GM23338 (cell line): ENCODE measurements around the gene RBBP8.

Experiments
- CREB1 ChIP-seq: fragments of 250-450 bp; sonication (Bioruptor Pico); IDR thresholded peaks from 2 replicates; pipeline ENCODE4 v1.5.0; 2020; ENCODE audit warnings: low read depth, mild to moderate bottlenecking, moderate library complexity
- CTCF ChIP-seq, 2 experiments: fragments of 200-600 bp in 1 of 2; sonication (generic) in 1 of 2; conservative IDR thresholded peaks; 2 replicates each; pipeline versions ENCODE4 v1.5.1 to v1.6.1; 2016 to 2017; ENCODE audit warnings: antibody characterized with exemption in 2 of 2, low read depth in 2 of 2, mild to moderate bottlenecking in 2 of 2, moderate library complexity in 1 of 2
- ETS1 ChIP-seq: IDR thresholded peaks from 2 replicates; pipeline ENCODE4 v1.6.1; 2016; ENCODE audit warnings: antibody characterized with exemption
- EZH2 ChIP-seq: fragments of 200-600 bp; sonication (generic); IDR thresholded peaks from one replicate; pipeline ENCODE4 v1.8.0; 2017; ENCODE audit warnings: antibody characterized with exemption, mild to moderate bottlenecking, low read depth; ENCODE audit not compliant: unreplicated experiment
- EZH2phosphoT487 ChIP-seq: fragments of 200-600 bp; sonication (generic); IDR thresholded peaks from one replicate; pipeline ENCODE4 v1.8.1; 2018; ENCODE audit warnings: antibody characterized with exemption; ENCODE audit not compliant: unreplicated experiment
- JUNB ChIP-seq: IDR thresholded peaks from one replicate; pipeline ENCODE4 v1.6.1; 2016; ENCODE audit warnings: antibody characterized with exemption; ENCODE audit not compliant: unreplicated experiment
- NANOG ChIP-seq: IDR thresholded peaks from 2 replicates; pipeline ENCODE4 v1.6.1; 2016; ENCODE audit warnings: antibody characterized with exemption, borderline replicate concordance
- POLR2AphosphoS5 ChIP-seq: IDR thresholded peaks from 2 replicates; pipeline ENCODE4 v1.6.1; 2016; ENCODE audit warnings: antibody characterized with exemption, low read depth
- REST ChIP-seq: IDR thresholded peaks from one replicate; pipeline ENCODE4 v1.6.1; 2018; ENCODE audit warnings: antibody characterized with exemption; ENCODE audit not compliant: unreplicated experiment
- STAT1 ChIP-seq: IDR thresholded peaks from one replicate; pipeline ENCODE4 v1.6.1; 2016; ENCODE audit warnings: antibody characterized with exemption; ENCODE audit not compliant: unreplicated experiment
- ZNF114 ChIP-seq: fragments of 250-450 bp; sonication (Bioruptor Pico); IDR thresholded peaks from 2 replicates; pipeline ENCODE4 v1.5.0; 2020; ENCODE audit warnings: mild to moderate bottlenecking, moderate library complexity
- ZNF331 ChIP-seq: fragments of 250-450 bp; sonication (Bioruptor Pico); IDR thresholded peaks from 2 replicates; pipeline ENCODE4 v1.5.0; 2020; ENCODE audit warnings: low read depth, mild to moderate bottlenecking, moderate library complexity
- ZNF462 ChIP-seq: fragments of 250-450 bp; sonication (Bioruptor Pico); IDR thresholded peaks from 2 replicates; pipeline ENCODE4 v1.5.0; 2020; ENCODE audit warnings: mild to moderate bottlenecking, moderate library complexity

- no peak for TF ChIP-seq EZH2
- no peak for TF ChIP-seq CTCF (conservative IDR thresholded peaks at IDR 0.05; ENCODE audit: low read depth in 2 of 2)
- no peak for TF ChIP-seq POLR2AphosphoS5
- TF ChIP-seq REST, result no peak
- TF ChIP-seq STAT1, result no peak
- no peak for TF ChIP-seq ZNF114 (CRISPR knock-in tag)
- TF ChIP-seq EZH2phosphoT487, result no peak
- TF ChIP-seq CREB1, result no peak
- TF ChIP-seq ZNF462 (CRISPR knock-in tag), result no peak
- no peak for TF ChIP-seq JUNB
- no peak for TF ChIP-seq ETS1
- no peak for TF ChIP-seq ZNF331
- TF ChIP-seq NANOG, result no peak
These were observed 283 bp upstream of the RBBP8 start for GRCh38 chr18:22932885-22933205.
